HepG2 (cell line): ENCODE measurements around the gene STOML1. TPM values are rescaled to one million over a fixed set of nuclear protein-coding genes. Genes with fewer than 3 reads are reported as not detected.

ENCODE experiments used
- ATAC-seq: fragments of 200-7000 bp; cut with Tn5 transposase; 3 replicates; pipeline ENCODE4 v1.9.1; 2020; ENCODE audit warnings: mild to moderate bottlenecking, moderate library complexity
- BruUV-seq: library from RNA; stranded (reverse); fragments of 400-500 nt; replicated peaks from 2 replicates; lab custom pipeline; 2021; lab: Mats Ljungman, UMichigan
- CTCF ChIA-PET: fragments of 300-600 bp; formaldehyde crosslinking; extraction: SDS; loops from one replicate; lab custom pipeline; 2021; ENCODE audit warnings: low total read pairs, inconsistent platforms, low intra/inter-chr PET ratio; lab: Yijun Ruan, JAX
- POLR2A ChIA-PET: fragments of 350-600 bp; sonication (Branson Sonifier 250); formaldehyde crosslinking; loops from one replicate; lab custom pipeline; 2020; ENCODE audit warnings: antibody characterized with exemption, inconsistent platforms; lab: Yijun Ruan, JAX
- DNase-seq: peaks from one replicate; pipeline ENCODE4 v3.0.0-alpha.2; 2015; ENCODE audit warnings: low spot score
- FAIRE-seq: peaks from 3 replicates; lab custom pipeline; 2011; peaks lifted over from hg19 to GRCh38; lab: Jason Lieb, UNC
- H2AFZ ChIP-seq: one replicate; pipeline ENCODE4 v1.6.1; 2011; ENCODE audit warnings: low read length, inconsistent platforms
- H3K27ac ChIP-seq: fragments of 300-600 bp; 3 replicates; pipeline ENCODE4 v1.8.0; 2011; ENCODE audit warnings: mixed run types, mild to moderate bottlenecking, mixed read lengths, low read length, inconsistent platforms; ENCODE audit not compliant: insufficient read depth; ENCODE audit errors: extremely low read length
- H3K27me3 ChIP-seq, 2 experiments: fragments of 200-600 bp in 1 of 2; 2 replicates in 1 of 2; 3 replicates in 1 of 2; pipeline versions ENCODE4 v1.6.0 to v1.8.0; 2011; ENCODE audit warnings: low read length in 2 of 2, mild to moderate bottlenecking in 2 of 2, moderate library complexity in 2 of 2, inconsistent platforms in 1 of 2; ENCODE audit not compliant: insufficient read depth in 2 of 2, control insufficient read depth in 1 of 2
- H3K36me3 ChIP-seq, 2 experiments: fragments of 200-600 bp in 1 of 2; replicated peaks in 1 of 2; 2 replicates in 1 of 2; 3 replicates in 1 of 2; pipeline versions ENCODE4 v1.5.1 to v1.8.0; 2011; ENCODE audit warnings: low read length in 2 of 2, inconsistent platforms in 1 of 2; ENCODE audit not compliant: insufficient read depth in 2 of 2, control insufficient read depth in 1 of 2
- H3K4me1 ChIP-seq: 2 replicates; pipeline ENCODE4 v1.5.1; 2012; ENCODE audit warnings: low read length, inconsistent platforms; ENCODE audit not compliant: insufficient read depth
- H3K4me2 ChIP-seq: 2 replicates; pipeline ENCODE4 v1.6.0; 2011; ENCODE audit warnings: low read depth, low read length, inconsistent platforms
- H3K4me3 ChIP-seq, 3 experiments: fragments of 200-600 bp in 1 of 3; sonication (generic), shearing (Covaris generic) in 1 of 3; replicated peaks in 1 of 3; 2 replicates each; pipeline ENCODE4 v1.5.1; 2011 to 2016; ENCODE audit warnings: low read length in 3 of 3, inconsistent platforms in 2 of 3, low read depth in 2 of 3, mild to moderate bottlenecking in 2 of 3, control low read depth in 1 of 3, mixed read lengths in 1 of 3; ENCODE audit not compliant: insufficient read depth in 1 of 3
- H3K79me2 ChIP-seq: one replicate; pipeline ENCODE4 v1.6.1; 2011; ENCODE audit warnings: low read length, inconsistent platforms; ENCODE audit not compliant: insufficient read depth
- H3K9ac ChIP-seq: 2 replicates; pipeline ENCODE4 v1.6.0; 2011; ENCODE audit warnings: mild to moderate bottlenecking, low read depth, low read length, inconsistent platforms; ENCODE audit not compliant: insufficient read depth
- H3K9me3 ChIP-seq: 2 replicates; pipeline ENCODE4 v1.5.1; 2012; ENCODE audit warnings: mild to moderate bottlenecking, low read length
- H4K20me1 ChIP-seq: 2 replicates; pipeline ENCODE4 v1.6.0; 2011; ENCODE audit warnings: inconsistent platforms, mild to moderate bottlenecking, low read length, moderate library complexity; ENCODE audit not compliant: insufficient read depth
- DNMT3B ChIP-seq: conservative IDR thresholded peaks from 2 replicates; pipeline ENCODE4 v1.6.1; 2016; ENCODE audit warnings: missing biosample characterization, control low read depth
- FIP1L1 ChIP-seq: fragments of 200-400 bp; formaldehyde crosslinking; IDR thresholded peaks from 2 replicates; pipeline ENCODE4 v1.6.1; 2018; ENCODE audit warnings: low read depth, mild to moderate bottlenecking, low read length, moderate library complexity, borderline replicate concordance; ENCODE audit not compliant: insufficient read depth
- NR2F6 ChIP-seq, 2 experiments: IDR thresholded peaks; 2 replicates each; pipeline ENCODE4 v1.6.1; 2016; ENCODE audit warnings: antibody characterized with exemption in 1 of 2, mild to moderate bottlenecking in 1 of 2
- RFX5 ChIP-seq: IDR thresholded peaks from 2 replicates; pipeline ENCODE4 v1.6.1; 2011; ENCODE audit warnings: low read depth, low read length, improper control_type of control experiment
- ZBTB21 ChIP-seq: sonication (generic); formaldehyde crosslinking; IDR thresholded peaks from 2 replicates; pipeline ENCODE4 v1.4.0; 2020; ENCODE audit warnings: missing genetic modification reagents
- ZNF180 ChIP-seq: sonication (generic); formaldehyde crosslinking; IDR thresholded peaks from 2 replicates; pipeline ENCODE4 v1.4.0; 2020; ENCODE audit warnings: low read depth, missing genetic modification reagents, borderline replicate concordance
- ZNF737 ChIP-seq: sonication (generic); formaldehyde crosslinking; IDR thresholded peaks from 2 replicates; pipeline ENCODE4 v1.5.0; 2020; ENCODE audit warnings: missing genetic modification reagents, mild to moderate bottlenecking, borderline replicate concordance
- ZNF792 ChIP-seq: IDR thresholded peaks from 2 replicates; pipeline ENCODE4 v1.6.1; 2016
- WGBS: methylation state at CpG from one replicate; pipeline ENCODE4 v1.1.6; 2017; ENCODE audit warnings: low lambda C conversion rate; 5-methylcytosine and 5-hydroxymethylcytosine counted together
- in situ Hi-C: cut with HindIII; loops from 2 replicates; pipeline ENCODE4 v1.10.0; 2017; ENCODE audit warnings: low pct_unique_long_range_greater_than_20kb; ENCODE audit not compliant: extremely low pct_ligation_motif_present
- intact Hi-C: fragments of 100-400 bp; cut with micrococcal nuclease; formaldehyde crosslinking; loops from one replicate; pipeline ENCODE4 v1.10.0; 2022; ENCODE audit not compliant: unreplicated experiment
- polyA plus RNA-seq, 8 experiments: library from polyadenylated mRNA; depleted of rRNA in 3 of 8; stranded (reverse) in 7 of 8; unstranded in 1 of 8; fragments of >200 nt; fragmentation: Illumina TruSeq in 4 of 8; extraction: Trizol in 4 of 8; gene quantifications; 2 replicates each; pipeline versions ENCODE4 v1.2.1 to v1.2.3, GENCODE V29; 2011 to 2016; ENCODE audit warnings: low read depth in 4 of 8, missing spikeins in 1 of 8, mixed read lengths in 1 of 8; ENCODE audit not compliant: insufficient read depth in 1 of 8
- total RNA-seq, 5 experiments: library from RNA; depleted of rRNA; stranded (reverse); fragments of >200 nt; fragmentation: Illumina TruSeq; extraction: Trizol; gene quantifications; 2 replicates each; pipeline ENCODE4 v1.2.3, GENCODE V29; 2016; ENCODE audit warnings: low read depth in 1 of 5
- TF ChIP-seq, protein P1 (sequence below): sonication (generic); formaldehyde crosslinking; IDR thresholded peaks from 2 replicates; pipeline ENCODE4 v1.5.1; 2020; ENCODE audit warnings: mild to moderate bottlenecking, missing genetic modification reagents, moderate library complexity
- TF ChIP-seq, protein P2 (sequence below): sonication (generic); formaldehyde crosslinking; IDR thresholded peaks from 2 replicates; pipeline ENCODE4 v1.5.0; 2020; ENCODE audit warnings: missing genetic modification reagents

Gene STOML1
- total and polyA plus RNA-seq, 2 of the 13 experiments (the other 11 are each of a cell fraction or from before 2014, with no cell fraction given) = 3.5 to 3.7 TPM

DNA sequence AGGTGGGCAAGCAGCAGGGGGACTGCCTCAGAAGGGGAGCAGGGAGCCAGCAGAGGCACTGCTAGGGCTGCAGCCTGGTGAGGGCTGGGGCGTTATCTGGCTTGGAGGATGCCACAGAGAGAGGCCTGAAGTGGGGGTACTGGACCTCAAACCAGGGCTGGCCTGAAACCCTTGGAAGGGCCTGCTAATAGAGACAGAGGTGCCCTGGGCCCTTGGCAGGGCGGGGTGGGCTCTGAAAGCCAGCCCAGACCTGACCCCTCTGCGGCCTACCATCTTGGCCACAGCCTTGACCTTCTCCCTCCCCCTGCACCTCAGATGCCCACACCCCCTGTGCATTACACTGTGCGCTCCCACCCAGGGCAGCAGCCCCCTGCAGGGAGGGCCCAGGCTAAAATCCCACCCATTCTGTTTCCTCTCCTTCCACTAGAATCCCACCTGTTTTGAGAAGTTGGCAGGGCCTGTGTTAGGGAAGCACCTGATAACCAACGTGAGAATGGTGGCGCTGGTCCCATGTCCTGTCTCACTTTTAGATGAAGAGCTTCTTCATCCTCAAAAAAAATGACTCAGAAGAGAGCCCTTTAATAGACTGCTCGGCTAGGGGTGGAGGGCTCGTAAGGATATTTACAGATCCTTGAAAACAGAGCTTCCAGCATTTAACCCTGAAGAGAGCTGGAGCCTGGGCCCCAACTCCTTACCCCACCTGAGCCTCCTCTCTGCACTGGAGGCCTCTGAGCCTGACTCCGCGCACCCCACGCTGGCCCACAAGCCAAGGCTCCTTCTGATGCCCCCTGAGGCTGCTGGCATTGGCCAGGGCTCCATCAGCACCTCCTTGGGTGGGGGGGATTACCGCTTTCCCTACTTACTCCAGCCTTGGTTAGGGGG is 36.0 kb downstream of the STOML1 start:
- intact Hi-C loops (no loop called here), in situ Hi-C loops (no loop called here)
- no peaks in the 10 kb centered on the region for H4K20me1 ChIP-seq
- no peak overlapping the region for H3K4me3 ChIP-seq
- DNase-seq = no peak
- no peaks in the 10 kb centered on the region for H3K36me3 ChIP-seq
- WGBS = 41% methylated on average over 5 of the region's 12 CpGs
- no peak overlapping the region for H3K4me2 ChIP-seq
- no peak overlapping the region for H3K9ac ChIP-seq
- H3K27ac ChIP-seq = no peak overlapping the region
- H3K27me3 ChIP-seq = peaks cover 2 to 32% of the 10 kb centered on the region in 2 experiments; a peak in 4 of 5 replicates
- H3K9me3 ChIP-seq = no peaks in the 10 kb centered on the region
- no peak for ATAC-seq
- no peak overlapping the region for H2AFZ ChIP-seq
- ChIA-PET POLR2A (no interaction called here), CTCF (no interaction called here)
- TF ChIP-seq ZNF737 (no peak), ZBTB21 (CRISPR knock-in tag) (no peak), RFX5 (no peak), NR2F6 (IDR thresholded peaks at IDR 0.05) (no peak), NR2F6 (CRISPR knock-in tag; IDR thresholded peaks at IDR 0.05) (no peak), ZNF180 (CRISPR knock-in tag) (no peak), DNMT3B (no peak), ZNF792 (CRISPR knock-in tag) (no peak), FIP1L1 (no peak)
- TF ChIP-seq, protein P1, sequence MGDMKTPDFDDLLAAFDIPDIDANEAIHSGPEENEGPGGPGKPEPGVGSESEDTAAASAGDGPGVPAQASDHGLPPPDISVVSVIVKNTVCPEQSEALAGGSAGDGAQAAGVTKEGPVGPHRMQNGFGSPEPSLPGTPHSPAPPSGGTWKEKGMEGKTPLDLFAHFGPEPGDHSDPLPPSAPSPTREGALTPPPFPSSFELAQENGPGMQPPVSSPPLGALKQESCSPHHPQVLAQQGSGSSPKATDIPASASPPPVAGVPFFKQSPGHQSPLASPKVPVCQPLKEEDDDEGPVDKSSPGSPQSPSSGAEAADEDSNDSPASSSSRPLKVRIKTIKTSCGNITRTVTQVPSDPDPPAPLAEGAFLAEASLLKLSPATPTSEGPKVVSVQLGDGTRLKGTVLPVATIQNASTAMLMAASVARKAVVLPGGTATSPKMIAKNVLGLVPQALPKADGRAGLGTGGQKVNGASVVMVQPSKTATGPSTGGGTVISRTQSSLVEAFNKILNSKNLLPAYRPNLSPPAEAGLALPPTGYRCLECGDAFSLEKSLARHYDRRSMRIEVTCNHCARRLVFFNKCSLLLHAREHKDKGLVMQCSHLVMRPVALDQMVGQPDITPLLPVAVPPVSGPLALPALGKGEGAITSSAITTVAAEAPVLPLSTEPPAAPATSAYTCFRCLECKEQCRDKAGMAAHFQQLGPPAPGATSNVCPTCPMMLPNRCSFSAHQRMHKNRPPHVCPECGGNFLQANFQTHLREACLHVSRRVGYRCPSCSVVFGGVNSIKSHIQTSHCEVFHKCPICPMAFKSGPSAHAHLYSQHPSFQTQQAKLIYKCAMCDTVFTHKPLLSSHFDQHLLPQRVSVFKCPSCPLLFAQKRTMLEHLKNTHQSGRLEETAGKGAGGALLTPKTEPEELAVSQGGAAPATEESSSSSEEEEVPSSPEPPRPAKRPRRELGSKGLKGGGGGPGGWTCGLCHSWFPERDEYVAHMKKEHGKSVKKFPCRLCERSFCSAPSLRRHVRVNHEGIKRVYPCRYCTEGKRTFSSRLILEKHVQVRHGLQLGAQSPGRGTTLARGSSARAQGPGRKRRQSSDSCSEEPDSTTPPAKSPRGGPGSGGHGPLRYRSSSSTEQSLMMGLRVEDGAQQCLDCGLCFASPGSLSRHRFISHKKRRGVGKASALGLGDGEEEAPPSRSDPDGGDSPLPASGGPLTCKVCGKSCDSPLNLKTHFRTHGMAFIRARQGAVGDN (CRISPR knock-in tag) = no peak
- TF ChIP-seq, protein P2, sequence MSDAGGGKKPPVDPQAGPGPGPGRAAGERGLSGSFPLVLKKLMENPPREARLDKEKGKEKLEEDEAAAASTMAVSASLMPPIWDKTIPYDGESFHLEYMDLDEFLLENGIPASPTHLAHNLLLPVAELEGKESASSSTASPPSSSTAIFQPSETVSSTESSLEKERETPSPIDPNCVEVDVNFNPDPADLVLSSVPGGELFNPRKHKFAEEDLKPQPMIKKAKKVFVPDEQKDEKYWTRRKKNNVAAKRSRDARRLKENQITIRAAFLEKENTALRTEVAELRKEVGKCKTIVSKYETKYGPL (CRISPR knock-in tag) = no peak
- FAIRE-seq = no peak
- peaks cover 9% of the 10 kb centered on the region for H3K4me1 ChIP-seq
- BruUV-seq = no TSS peak
- H3K79me2 ChIP-seq = no peaks in the 10 kb centered on the region
